Colonic mucosa (tissue), 4 donors: ENCODE results near the gene FRMD4B. TPM values are rescaled to one million over a fixed set of nuclear protein-coding genes. Genes with fewer than 3 reads are reported as not detected.
A peak's percentile ranks its signal among the peaks of the same experiment; 100 is the strongest.

Experiments
- DNase-seq: peaks from one replicate; pipeline ENCODE4 v3.0.0-alpha.2; 2020
- H3K27ac ChIP-seq: fragments of 200-600 bp; one replicate; pipeline ENCODE4 v1.8.0; 2021
- H3K27me3 ChIP-seq: fragments of 200-600 bp; one replicate; pipeline ENCODE4 v1.8.0; 2021
- H3K36me3 ChIP-seq: fragments of 200-600 bp; one replicate; pipeline ENCODE4 v1.8.0; 2021
- H3K4me1 ChIP-seq: fragments of 200-600 bp; one replicate; pipeline ENCODE4 v1.8.0; 2021; ENCODE audit warnings: mild to moderate bottlenecking
- H3K4me3 ChIP-seq: fragments of 200-600 bp; one replicate; pipeline ENCODE4 v1.8.0; 2021
- H3K9ac ChIP-seq, 2 donors: one replicate each; pipeline ENCODE4 v1.7.0; 2013; ENCODE audit warnings: control low read depth in 2 of 2, low read depth in 2 of 2, low read length in 2 of 2
- H3K9me3 ChIP-seq: fragments of 200-600 bp; one replicate; pipeline ENCODE4 v1.8.0; 2021
- CTCF ChIP-seq: fragments of 200-600 bp; IDR thresholded peaks from one replicate; pipeline ENCODE4 v1.8.0; 2022; ENCODE audit warnings: antibody characterized with exemption, mild to moderate bottlenecking
- intact Hi-C: fragments of 100-400 bp; cut with DNase I; formaldehyde crosslinking; loops from one replicate; pipeline ENCODE4 v1.14.1; 2022
- total RNA-seq, 2 donors: library from RNA; stranded (reverse); fragmentation: NEBNext Ultra II Directional in 1 of 2; extraction: Animal tissue kit (Norgen Biotek cat#: 25700) in 1 of 2; gene quantifications; one replicate each; pipeline ENCODE4 v1.2.1, GENCODE V29; 2021
- donor health status: healthy.
- donor health status: DM: no; HTN: no; CAD: no.
- donor health status: DM: no; HTN: no; CAD: no.

The FRMD4B gene
- total RNA-seq, 2 donors from 2014 or later, result 13.5 to 21.1 TPM

GRCh38 chr3:69197922-69198530 lies 187.9 kb downstream of the FRMD4B start:
- no peak for DNase-seq
- Histone ChIP-seq H3K4me1 (no peaks in the 10 kb centered on the region), H3K36me3 (no peaks in the 10 kb centered on the region), H3K27me3 (no peaks in the 10 kb centered on the region), H3K9me3 (no peaks in the 10 kb centered on the region), H3K27ac (peak overlapping the region; percentile 85), H3K4me3 (no peak overlapping the region), H3K9ac (no peak overlapping the region)
- TF ChIP-seq CTCF, result no peak
- intact Hi-C loops, result loop anchor here (5.0 kb wide), 1 partner anchor 49 kb away; no protein-coding TSS in a partner anchor

GRCh38 chr3:69197455-69197854 lies 188.4 kb downstream of the FRMD4B start:
- no peak for TF ChIP-seq CTCF
- intact Hi-C loops, result loop anchor here (5.0 kb wide), 1 partner anchor 50 kb away; no protein-coding TSS in a partner anchor
- Histone ChIP-seq H3K4me3 (no peak overlapping the region), H3K4me1 (no peaks in the 10 kb centered on the region), H3K9me3 (no peaks in the 10 kb centered on the region), H3K9ac (no peak overlapping the region), H3K36me3 (no peaks in the 10 kb centered on the region), H3K27me3 (no peaks in the 10 kb centered on the region), H3K27ac (no peak overlapping the region)
- no peak for DNase-seq

- no peak for DNase-seq
- Histone ChIP-seq H3K4me3 (no peak overlapping the region), H3K9me3 (no peaks in the 10 kb centered on the region), H3K4me1 (no peaks in the 10 kb centered on the region), H3K27ac (no peak overlapping the region), H3K27me3 (no peaks in the 10 kb centered on the region), H3K36me3 (no peaks in the 10 kb centered on the region), H3K9ac (no peak overlapping the region)
- TF ChIP-seq CTCF, result no peak
- intact Hi-C loops, result loop anchor here (5.0 kb wide), 1 partner anchor 50 kb away; no protein-coding TSS in a partner anchor
Observed at GRCh38 chr3:69196876-69197275, 189.0 kb downstream of the FRMD4B start.

GRCh38 chr3:69194431-69195165 lies 191.3 kb downstream of the FRMD4B start:
- intact Hi-C loops, result loop anchor here (5.0 kb wide), 1 partner anchor 53 kb away; no protein-coding TSS in a partner anchor
- no peak for TF ChIP-seq CTCF
- no peak overlapping the region for H3K4me3 ChIP-seq
- no peaks in the 10 kb centered on the region for H3K4me1 ChIP-seq
- H3K27ac ChIP-seq, result no peak overlapping the region
- no peaks in the 10 kb centered on the region for H3K9me3 ChIP-seq
- no peak for DNase-seq
- H3K9ac ChIP-seq, result no peak overlapping the region
- no peaks in the 10 kb centered on the region for H3K27me3 ChIP-seq
- H3K36me3 ChIP-seq, result no peaks in the 10 kb centered on the region

- intact Hi-C loops, result no loop called here
- Histone ChIP-seq H3K27me3 (no peaks in the 10 kb centered on the region), H3K9me3 (no peaks in the 10 kb centered on the region), H3K27ac (no peak overlapping the region), H3K9ac (no peak overlapping the region), H3K4me1 (no peaks in the 10 kb centered on the region), H3K4me3 (no peak overlapping the region), H3K36me3 (no peaks in the 10 kb centered on the region)
- no peak for DNase-seq
- no peak for TF ChIP-seq CTCF
Observed at GRCh38 chr3:69193749-69194148, 192.1 kb downstream of the FRMD4B start.
